Osteoblast (primary cell): Measurements from ENCODE around the gene TMEM218. TPM values are rescaled to one million over a fixed set of nuclear protein-coding genes. Genes with fewer than 3 reads are reported as not detected.

Experiments
- DNase-seq: peaks from one replicate; pipeline ENCODE4 v3.0.0; 2011; ENCODE audit warnings: low spot score, mixed read lengths; ENCODE audit not compliant: insufficient read length; ENCODE audit errors: missing footprints
- H2AFZ ChIP-seq: 2 replicates; pipeline ENCODE4 v1.6.0; 2011; ENCODE audit warnings: mild to moderate bottlenecking, low read length
- H3K27ac ChIP-seq: 2 replicates; pipeline ENCODE4 v1.5.1; 2011; ENCODE audit warnings: mild to moderate bottlenecking, low read depth, low read length, moderate library complexity
- H3K27me3 ChIP-seq: 2 replicates; pipeline ENCODE4 v1.6.0; 2012; ENCODE audit warnings: mild to moderate bottlenecking, control low read depth, inconsistent platforms, low read length, moderate library complexity; ENCODE audit not compliant: insufficient read depth
- H3K36me3 ChIP-seq: 2 replicates; pipeline ENCODE4 v1.5.1; 2011; ENCODE audit warnings: mild to moderate bottlenecking, low read length, control low read depth, moderate library complexity; ENCODE audit not compliant: insufficient read depth
- H3K4me1 ChIP-seq: 2 replicates; pipeline ENCODE4 v1.5.1; 2011; ENCODE audit warnings: mild to moderate bottlenecking, low read length, control low read depth, moderate library complexity; ENCODE audit not compliant: insufficient read depth
- H3K4me2 ChIP-seq: 2 replicates; pipeline ENCODE4 v1.6.0; 2011; ENCODE audit warnings: mild to moderate bottlenecking, low read length; ENCODE audit not compliant: insufficient read depth
- H3K4me3 ChIP-seq: fragments of 200-600 bp; sonication (generic); 3 replicates; pipeline ENCODE4 v1.5.1; 2012; ENCODE audit warnings: mild to moderate bottlenecking, low read length, inconsistent platforms; ENCODE audit not compliant: insufficient read depth
- H3K79me2 ChIP-seq: 2 replicates; pipeline ENCODE4 v1.6.0; 2012; ENCODE audit warnings: mild to moderate bottlenecking, low read length, control low read depth, inconsistent platforms; ENCODE audit not compliant: insufficient read depth
- H3K9me3 ChIP-seq: 2 replicates; pipeline ENCODE4 v1.5.1; 2011; ENCODE audit warnings: low read depth, low read length, control low read depth
- H4K20me1 ChIP-seq: 2 replicates; pipeline ENCODE4 v1.6.0; 2012; ENCODE audit warnings: mild to moderate bottlenecking, low read length, control low read depth; ENCODE audit not compliant: insufficient read depth
- total RNA-seq: library from RNA; depleted of rRNA; stranded (reverse); fragments of >200 nt; gene quantifications from 2 replicates; pipeline ENCODE4 v1.2.3, GENCODE V29; 2012
- TF ChIP-seq, protein P1 (sequence below): IDR thresholded peaks from 2 replicates; pipeline ENCODE4 v1.5.1; 2011; ENCODE audit warnings: mild to moderate bottlenecking, low read depth, low read length, moderate library complexity; ENCODE audit errors: extremely low read depth

TMEM218 gene
- total RNA-seq, 1 donor: 30.0 TPM

DNA sequence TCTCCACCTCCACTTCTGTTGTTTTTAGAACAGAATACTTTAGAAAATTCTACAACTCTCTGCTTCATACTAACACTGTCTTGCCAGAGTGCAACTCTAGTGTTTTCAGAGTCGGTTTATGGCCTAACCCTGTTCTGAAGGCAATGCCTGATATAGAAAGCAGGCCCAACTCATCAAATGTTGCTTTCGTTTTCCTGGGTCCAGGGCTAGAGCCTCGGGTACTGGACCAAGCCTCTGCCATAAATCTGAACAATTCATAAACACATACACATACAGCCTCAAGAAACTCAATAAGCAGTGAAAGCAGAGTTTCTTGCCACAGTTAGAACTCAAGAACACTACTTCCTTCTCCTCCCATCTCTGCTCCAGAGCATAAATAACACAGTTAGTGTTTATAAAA lies 9.8 kb downstream of the TMEM218 start:
- H4K20me1 ChIP-seq: no peaks in the 10 kb centered on the region
- H2AFZ ChIP-seq: no peak overlapping the region
- no peaks in the 10 kb centered on the region for H3K79me2 ChIP-seq
- no peak overlapping the region for H3K4me3 ChIP-seq
- no peaks in the 10 kb centered on the region for H3K27me3 ChIP-seq
- no peaks in the 10 kb centered on the region for H3K9me3 ChIP-seq
- no peak overlapping the region for H3K4me2 ChIP-seq
- H3K36me3 ChIP-seq: peaks cover 7% of the 10 kb centered on the region
- H3K4me1 ChIP-seq: no peaks in the 10 kb centered on the region
- H3K27ac ChIP-seq: no peak overlapping the region
- TF ChIP-seq, protein P1, sequence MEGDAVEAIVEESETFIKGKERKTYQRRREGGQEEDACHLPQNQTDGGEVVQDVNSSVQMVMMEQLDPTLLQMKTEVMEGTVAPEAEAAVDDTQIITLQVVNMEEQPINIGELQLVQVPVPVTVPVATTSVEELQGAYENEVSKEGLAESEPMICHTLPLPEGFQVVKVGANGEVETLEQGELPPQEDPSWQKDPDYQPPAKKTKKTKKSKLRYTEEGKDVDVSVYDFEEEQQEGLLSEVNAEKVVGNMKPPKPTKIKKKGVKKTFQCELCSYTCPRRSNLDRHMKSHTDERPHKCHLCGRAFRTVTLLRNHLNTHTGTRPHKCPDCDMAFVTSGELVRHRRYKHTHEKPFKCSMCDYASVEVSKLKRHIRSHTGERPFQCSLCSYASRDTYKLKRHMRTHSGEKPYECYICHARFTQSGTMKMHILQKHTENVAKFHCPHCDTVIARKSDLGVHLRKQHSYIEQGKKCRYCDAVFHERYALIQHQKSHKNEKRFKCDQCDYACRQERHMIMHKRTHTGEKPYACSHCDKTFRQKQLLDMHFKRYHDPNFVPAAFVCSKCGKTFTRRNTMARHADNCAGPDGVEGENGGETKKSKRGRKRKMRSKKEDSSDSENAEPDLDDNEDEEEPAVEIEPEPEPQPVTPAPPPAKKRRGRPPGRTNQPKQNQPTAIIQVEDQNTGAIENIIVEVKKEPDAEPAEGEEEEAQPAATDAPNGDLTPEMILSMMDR: no peak
- DNase-seq: peak; percentile 67

DNA sequence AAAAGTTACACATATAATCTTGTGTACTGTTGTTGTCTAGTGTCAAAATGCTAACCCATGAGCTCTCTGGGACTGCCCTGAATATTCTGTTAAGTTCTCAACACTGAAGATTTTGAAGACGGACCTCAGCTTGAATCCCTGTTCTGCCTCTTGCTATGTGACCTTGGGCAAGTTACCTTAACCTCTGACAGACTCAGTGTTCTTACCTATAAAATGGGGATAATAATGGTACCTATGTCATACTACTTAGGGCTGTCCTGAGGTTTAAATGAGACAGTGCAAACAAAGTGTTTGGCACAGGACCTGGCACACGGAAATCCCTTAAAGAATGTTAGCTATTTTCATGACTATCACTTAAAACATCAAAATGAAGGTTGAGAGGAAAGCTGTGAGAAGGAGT lies 11.3 kb downstream of the TMEM218 start:
- TF ChIP-seq, protein P1: no peak
- Histone ChIP-seq H3K4me3 (no peak overlapping the region), H3K4me1 (no peaks in the 10 kb centered on the region), H2AFZ (no peak overlapping the region), H3K36me3 (peaks cover 7% of the 10 kb centered on the region), H3K79me2 (no peaks in the 10 kb centered on the region), H3K4me2 (no peak overlapping the region), H3K27me3 (no peaks in the 10 kb centered on the region), H3K9me3 (no peaks in the 10 kb centered on the region), H4K20me1 (no peaks in the 10 kb centered on the region), H3K27ac (no peak overlapping the region)
- peak; percentile 37 for DNase-seq

DNA sequence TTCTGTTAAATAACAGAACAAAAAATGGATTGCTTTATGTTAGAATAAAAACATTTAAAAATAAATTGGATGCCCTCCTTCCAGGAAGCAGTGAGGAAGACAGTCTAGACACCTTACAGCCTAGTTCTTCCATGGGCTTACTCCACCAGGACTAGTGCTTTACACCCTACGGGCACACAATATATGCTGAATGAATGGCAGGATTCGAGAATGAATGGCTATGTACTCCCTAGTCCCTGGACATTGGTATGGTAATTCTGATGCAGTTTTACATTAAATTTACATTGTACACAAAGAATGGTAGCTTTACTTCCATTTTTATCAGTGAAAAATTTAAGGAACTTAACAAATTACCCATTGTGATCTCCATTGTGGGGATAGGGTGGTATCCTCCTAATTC lies 16.7 kb downstream of the TMEM218 start:
- TF ChIP-seq, protein P1: no peak
- Histone ChIP-seq H3K4me2 (no peak overlapping the region), H3K9me3 (no peaks in the 10 kb centered on the region), H4K20me1 (no peaks in the 10 kb centered on the region), H2AFZ (no peak overlapping the region), H3K36me3 (no peaks in the 10 kb centered on the region), H3K4me3 (no peak overlapping the region), H3K27me3 (no peaks in the 10 kb centered on the region), H3K27ac (no peak overlapping the region), H3K4me1 (peaks cover 11% of the 10 kb centered on the region), H3K79me2 (no peaks in the 10 kb centered on the region)
- no peak for DNase-seq

DNA sequence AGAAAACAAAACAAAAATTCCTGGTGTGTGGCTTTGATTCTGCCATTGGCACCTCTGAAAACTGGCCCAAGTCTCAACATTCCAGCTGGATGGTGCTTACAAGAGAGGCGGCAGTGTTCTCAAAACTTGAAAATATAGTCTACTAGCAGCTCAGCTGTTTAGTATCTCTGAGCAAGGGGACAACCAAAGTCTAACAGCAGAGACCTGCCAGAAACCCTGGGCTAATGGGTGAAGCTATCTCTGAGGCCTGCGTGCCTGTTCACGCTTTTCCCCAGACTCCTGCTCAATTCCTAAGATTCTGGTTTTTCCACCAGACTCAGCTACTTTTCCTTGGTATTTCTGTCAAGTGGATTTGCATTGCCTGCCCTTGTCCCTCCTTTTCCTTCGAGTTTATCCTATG lies 17.9 kb downstream of the TMEM218 start:
- no peak overlapping the region for H3K4me3 ChIP-seq
- H3K27ac ChIP-seq: no peak overlapping the region
- peaks cover 11% of the 10 kb centered on the region for H3K4me1 ChIP-seq
- H3K36me3 ChIP-seq: no peaks in the 10 kb centered on the region
- H3K9me3 ChIP-seq: no peaks in the 10 kb centered on the region
- no peaks in the 10 kb centered on the region for H4K20me1 ChIP-seq
- TF ChIP-seq, protein P1: no peak
- no peak overlapping the region for H3K4me2 ChIP-seq
- no peaks in the 10 kb centered on the region for H3K27me3 ChIP-seq
- no peak for DNase-seq
- H2AFZ ChIP-seq: no peak overlapping the region
- no peaks in the 10 kb centered on the region for H3K79me2 ChIP-seq
